SIG-M5 (cell line): ENCODE data around the gene ZNF407.

Experiments used
- DNase-seq: peaks from one replicate; lab custom pipeline; 2025; lab: John Stamatoyannopoulos, UW

ZNF407 gene

DNA sequence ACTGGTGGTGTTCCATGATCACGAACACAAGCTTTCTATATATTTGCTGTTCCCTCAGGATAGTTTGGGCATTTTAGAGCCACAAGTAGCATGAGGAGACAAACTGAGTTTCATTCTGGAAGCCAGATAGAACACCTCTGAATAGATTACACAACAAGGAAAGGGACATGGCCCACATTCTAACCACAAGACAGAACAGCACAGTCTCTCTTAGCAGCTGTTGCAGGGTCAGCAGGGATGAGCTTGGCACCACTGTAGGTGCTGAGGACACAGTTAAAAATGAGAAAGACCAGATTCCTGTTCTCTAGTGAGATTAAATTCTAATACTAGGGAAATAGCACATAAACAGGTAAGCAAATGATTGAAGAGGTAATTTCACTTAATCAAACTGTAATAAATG, 235.3 kb downstream of the ZNF407 start:
- DNase-seq: no peak

DNA sequence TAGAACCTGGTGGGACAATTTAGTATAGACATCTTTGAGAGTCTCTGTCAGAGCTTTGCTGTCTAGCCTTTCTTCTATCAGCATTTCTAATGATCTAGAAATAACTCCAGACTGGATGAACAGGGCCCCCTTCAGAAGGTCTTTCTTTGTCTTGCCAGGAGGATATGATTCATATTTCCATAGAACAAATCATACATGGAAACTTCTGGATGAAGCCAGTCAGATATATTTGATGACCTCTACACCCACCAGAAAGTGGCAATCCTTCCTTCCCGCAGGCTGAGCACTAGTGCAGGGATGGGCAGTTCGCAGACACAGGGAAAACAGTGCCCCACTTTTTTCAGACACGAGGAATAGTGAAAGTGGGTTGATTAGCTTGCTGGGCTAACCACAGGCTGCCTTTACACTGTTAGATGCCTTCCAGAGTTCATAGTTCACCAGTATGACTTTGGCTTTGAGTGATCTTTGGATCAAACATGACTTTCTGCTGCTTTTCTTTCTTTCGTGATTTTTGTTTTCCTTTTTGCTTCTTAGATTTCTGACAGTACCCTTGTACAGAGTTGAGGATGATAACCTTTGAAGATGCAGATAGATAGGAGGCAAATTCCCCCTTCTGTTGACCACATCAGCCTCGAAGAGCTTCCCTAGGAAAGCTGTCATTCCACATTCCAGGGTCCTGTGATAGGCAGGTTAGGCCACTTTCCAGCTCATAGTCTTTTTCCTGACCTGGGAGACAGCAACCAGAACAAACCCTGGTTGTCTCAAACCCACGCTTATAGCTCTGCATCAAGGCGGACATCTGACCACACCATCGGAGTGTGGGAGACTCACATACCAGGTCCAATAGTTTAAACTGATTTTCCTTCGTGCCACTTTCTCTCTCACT, 237.0 kb downstream of the ZNF407 start:
- DNase-seq: no peak

DNA sequence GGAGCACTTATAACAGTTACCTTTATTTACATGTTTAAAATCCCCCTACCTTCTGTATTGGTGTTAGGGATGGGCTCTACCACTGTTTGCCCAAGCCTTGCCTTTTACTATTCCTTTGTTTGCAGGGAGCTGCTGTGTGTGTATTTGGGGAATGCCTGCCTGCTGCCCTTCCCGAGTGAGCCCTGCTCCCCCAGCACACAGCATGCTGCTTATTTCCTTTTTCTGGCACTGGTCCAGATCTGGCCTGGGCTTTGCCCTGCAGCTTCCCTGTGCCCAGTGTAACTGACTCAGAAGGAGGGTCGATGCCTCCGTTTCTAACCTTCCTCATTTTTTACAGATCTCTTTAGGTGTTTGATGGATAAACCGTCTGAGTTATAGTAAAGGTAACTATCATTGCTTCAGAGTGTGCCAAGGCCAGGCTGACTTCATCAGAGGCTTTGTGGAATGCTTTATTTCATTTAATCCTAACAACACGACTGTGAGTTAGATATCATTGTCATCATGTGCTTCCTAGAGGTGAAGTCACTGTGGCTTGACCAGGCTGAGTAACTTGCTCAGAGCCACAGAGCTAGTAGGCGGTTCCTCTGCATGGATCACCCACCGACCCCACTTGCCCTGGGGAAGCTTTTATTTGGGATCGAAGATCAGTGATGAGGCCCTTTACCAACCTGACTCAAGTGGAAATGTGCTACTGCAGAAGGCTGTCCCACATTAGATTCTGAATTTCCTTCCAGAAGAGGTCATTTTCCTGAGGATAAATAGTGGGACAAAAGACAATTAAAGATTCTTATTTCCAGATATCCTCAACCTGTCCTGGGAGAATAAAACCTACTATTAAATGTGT, 238.8 kb downstream of the ZNF407 start:
- DNase-seq: no peak

DNA sequence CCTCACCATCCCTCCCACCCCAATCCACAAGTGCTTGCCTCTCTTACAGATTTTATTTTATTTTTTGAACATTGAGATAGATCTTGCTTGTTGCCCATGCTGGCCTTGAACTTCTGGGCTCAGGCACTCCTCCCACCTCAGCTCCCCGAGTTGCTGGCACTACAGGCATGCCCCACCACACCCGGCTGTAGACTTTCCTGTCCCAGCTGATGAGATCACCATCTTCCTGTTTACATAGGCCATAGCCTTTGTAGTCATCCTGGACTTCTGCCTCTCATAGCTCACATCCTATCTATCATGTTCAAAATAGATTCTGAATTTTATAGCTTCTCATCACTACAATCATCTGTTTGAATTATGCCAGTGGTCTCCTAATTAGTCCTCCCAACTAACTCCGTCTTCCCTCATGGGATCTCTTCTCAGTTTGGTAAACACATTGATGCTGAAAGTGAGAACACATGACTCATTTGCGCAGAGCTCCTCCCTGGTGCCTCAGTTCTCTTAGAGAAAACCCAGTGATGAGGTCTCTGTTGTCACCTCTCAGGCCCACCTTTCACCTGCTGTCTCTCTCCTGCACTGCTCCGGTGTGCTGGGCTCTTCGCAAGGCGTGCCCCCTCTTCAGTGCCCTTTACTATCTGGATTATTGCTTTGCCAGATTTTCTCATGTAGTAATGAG, 243.0 kb downstream of the ZNF407 start:
- no peak for DNase-seq

DNA sequence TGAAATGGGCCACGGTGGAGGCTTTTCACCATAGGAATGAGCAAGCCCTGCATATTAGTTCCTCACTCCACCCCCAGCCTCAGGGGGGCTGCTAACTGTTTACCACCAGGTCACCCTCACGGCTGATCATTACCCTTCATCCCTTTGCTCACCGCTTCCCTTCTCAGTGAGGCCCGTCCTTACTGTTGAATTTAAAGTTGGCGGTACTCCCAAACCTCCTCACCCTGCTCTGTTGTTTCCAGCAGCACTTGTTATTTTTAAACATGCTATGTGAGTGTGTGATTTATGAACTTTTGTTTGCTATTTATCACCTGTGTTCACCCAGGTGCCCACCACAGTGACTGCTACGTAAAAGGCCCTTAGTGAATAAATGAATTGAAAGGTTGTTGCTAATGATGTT, 243.6 kb downstream of the ZNF407 start:
- no peak for DNase-seq

DNA sequence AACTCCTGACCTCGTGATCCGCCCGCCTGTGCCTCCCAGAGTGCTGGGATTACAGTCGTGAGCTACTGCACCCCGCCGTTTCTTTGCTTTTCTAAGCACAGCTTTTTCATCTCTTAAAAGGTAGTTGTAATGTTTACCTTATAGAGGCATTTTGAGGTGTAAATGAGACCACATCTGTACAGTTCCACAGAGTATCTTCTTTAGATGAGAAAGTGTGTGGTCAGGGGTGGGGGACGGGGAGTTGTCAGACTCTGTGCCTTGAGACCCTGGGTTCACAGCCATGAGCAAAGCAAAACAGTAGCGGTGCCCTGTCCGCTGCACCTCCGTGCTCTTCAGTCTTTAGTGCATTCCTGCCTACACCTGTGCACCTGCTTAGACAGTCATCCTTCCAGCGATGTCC, 251.6 kb downstream of the ZNF407 start:
- DNase-seq: no peak

DNA sequence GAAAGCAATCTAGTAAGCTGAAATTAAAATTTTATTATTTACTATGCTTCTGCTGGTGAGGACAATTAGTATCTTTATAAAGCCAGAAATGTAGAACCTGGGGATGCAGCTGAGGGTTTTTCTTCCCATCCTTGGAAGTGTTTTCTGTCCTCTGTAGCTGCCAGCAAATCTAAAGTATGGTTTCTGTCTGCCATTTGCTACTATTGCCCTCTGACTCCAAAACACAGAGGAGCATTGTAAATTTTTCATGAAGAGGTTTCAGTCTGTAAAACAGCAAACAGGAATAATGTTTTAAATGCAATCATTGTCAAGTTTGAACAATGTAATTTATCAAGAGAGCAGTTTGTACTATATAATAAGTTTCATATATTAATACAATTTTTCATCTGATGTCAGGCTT, 258.8 kb downstream of the ZNF407 start:
- DNase-seq: no peak

DNA sequence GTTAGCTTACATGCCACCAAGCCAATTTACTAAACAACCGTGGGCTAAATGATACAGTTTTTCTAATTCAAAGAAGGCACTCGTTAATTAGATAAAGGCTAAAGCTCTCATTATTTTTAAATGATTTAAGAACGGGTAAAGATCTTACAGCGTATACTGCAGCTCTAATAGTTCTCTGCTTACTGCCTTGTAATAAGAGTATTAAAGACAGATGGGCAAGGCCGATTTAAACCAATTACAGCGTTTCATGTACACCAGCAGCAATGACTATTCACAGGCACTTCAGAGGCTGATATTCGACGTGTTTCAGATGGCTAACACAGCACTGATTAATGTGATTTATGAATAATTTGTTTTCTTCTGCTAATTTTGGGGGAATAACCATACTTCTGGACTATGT, 259.3 kb downstream of the ZNF407 start:
- DNase-seq: no peak

DNA sequence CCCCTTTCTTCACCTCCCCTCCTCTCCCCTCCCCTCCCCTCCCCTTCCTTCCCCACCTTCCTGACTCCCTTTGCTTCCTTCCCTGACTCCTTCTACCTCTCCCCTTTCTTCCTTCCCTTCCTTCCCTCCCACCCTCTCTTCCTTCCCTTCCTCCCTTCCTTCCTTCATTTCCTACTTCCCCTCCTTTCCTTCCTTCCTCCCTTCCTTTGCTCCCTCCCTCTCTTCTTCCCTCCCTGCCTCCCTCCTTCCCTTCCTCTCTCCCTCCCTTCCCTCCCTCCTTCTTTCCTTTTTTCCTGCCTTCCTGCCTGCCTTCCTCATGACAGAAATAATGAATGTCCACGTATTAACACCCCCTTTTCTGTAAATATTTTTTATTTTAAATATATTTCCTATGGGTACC, 260.2 kb downstream of the ZNF407 start:
- no peak for DNase-seq

DNA sequence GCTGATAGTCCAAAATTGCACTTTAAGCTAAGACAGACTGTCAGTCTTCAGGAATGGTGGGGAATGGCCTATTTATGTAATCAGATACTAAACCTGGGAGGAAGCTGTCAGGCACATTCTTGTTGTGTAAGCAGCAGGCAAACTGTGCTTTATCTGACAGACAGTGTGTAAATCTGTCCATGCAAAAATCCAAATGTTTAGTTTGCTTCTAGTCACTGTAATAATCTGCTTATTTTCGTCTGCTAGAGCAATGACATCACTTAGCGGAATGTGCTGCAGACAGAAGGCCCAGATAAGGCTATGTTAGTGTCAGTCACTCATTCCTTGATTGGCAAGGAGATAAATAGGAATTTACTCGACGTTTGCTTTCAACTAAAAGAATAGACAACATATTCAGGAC, 263.5 kb downstream of the ZNF407 start:
- no peak for DNase-seq

DNA sequence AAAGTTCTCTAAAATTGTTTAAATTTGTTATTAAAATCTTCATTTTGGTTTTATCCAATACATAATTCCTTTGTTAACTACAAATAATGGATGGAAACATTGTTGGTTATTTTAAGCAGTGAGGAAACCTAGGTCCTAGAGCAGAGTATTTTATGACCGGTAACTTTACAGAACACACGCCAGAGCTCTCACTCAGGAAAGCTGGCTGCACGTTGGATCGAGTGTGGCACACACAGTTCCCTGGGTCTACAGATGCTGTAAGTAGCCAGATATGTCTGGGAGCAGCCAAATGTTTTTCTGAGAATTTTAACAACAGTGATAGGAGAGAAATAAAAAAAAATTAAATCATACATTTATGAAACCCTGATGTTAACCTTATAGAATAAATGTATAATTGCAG, 264.4 kb downstream of the ZNF407 start:
- no peak for DNase-seq

DNA sequence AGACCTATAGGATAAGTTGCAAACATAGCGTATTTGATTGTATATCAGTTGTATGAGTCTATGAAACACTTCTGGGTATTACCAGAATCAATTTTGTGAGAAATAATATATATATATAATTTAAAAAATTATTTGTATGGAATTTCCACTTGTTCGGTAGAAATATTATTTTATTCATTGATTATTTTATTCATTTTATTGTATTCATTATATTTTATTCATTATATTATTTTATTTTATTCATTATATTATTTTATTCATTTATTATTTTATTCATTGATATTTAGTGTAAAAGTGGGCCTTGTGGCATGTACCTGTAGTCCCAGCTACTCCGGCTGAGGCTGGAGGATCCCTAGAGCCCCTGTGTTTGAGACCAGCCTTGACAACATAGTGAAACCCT, 268.9 kb downstream of the ZNF407 start:
- no peak for DNase-seq

DNA sequence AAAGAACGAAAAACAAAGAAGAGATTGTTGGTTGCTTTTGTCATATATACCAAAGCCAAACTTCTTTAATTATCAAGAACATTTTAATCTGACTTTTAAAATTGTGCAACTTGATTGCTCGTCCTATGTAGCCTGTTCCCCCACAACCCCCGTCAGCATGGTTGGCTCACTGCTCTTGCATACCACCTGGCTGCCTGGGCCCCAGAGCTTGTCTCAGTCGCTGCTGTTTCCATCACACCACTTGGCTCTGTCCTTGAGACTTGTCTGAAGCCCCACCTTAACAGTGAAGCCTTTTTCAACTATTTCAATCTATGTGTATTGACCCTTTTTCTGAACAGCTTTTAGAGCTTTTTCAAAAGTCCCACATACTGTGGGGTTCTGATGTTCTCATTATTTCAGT, 270.8 kb downstream of the ZNF407 start:
- DNase-seq: no peak

DNA sequence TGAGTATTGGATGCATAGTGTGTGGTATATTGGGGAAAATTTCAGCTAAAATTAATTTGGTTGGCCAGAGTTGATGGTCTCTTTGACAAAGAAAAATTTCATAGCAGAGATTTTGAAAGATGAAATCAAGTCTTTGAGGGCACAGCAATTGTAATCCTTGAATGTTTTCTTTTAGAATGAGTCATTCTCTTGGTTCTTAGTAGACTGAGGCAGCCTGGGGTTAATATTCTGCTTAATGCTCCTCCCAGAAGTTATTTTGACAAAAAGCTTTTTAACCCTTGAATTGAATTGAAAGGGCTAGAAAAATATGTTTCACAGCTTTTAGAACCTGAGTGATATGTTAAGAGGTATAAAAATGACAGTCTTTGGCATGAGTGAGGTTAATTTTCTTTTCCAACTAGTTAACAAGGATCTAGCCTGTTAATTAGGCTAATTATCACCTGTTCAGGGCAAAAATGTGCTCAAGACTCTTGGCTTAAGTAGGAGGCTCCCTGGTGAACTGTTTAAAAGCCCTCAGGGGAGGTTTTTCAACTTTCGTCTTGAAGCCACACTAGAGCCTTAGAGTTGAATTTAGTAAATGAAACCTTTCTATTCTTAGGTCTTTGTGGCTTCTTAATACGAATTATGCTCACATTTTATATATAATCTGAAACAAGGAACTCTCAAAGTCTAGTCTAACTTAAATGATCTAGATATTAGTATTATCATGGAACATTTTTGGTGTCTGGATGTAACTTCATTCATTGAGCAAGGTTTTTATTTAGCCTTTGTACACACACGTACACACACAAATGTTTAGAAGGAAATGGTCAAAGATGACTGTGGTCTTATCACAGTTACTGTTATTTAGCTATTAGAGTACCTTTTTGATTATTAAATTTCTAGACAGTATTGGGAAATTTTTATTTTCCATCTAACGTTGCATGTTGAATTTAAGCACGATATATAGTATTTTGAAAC, 272.5 kb downstream of the ZNF407 start:
- no peak for DNase-seq

DNA sequence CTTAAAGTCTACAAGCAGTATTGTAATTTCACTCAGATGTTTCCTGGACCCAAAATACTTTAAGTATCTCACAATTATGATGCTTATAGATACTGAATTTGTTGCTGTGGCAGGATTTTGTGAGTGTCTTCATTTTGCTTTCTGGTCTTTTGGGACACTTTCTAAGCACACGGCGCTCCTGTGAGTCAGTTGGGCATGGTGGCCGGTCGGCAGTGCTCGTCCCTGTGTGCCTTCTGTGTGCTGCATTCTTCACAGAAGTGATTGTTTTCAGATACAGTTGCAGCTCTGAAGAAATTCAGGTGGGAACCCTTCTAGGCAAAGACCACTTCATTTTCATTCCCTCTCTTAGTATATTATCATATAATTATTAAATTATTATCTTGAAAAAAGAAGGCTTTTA, 273.3 kb downstream of the ZNF407 start:
- no peak for DNase-seq

DNA sequence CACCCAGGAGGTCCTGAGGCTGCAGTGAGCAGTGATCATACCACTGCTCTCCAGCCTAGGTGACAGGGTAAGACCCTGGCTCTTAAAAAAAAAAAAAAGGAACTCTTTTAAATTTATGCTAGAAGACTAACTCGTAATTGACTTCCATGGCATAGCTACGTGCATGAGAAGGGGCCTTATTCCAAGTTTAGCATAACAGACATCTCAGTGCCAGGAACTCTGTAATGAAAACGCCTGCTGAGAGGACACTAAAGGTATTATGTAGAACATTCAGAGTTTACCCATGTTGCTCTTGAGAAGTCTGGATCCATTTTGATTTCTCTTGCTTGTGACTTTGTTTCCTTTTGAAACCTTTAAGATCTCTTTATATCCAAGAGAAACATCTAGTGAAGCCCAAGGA, 276.0 kb downstream of the ZNF407 start:
- DNase-seq: no peak

DNA sequence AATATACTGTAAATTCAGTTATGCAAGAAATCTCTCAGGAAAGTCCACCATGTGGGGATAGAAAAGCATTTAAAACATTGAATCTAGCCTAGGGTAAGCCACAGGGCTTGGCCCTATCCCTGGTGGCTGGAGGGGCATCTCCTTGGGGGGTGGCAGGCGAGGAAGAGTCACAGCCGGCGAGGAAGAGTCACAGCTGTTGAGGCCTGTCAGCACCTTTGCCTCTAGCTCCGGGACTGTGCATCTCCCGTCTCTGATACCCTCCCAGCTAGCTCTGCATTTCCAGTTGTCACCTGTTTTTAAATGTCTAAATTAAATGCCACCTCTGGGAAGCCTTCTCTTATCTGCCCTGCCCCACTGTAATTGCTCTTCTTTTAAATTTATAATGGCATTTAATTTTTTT, 276.7 kb downstream of the ZNF407 start:
- DNase-seq: no peak

DNA sequence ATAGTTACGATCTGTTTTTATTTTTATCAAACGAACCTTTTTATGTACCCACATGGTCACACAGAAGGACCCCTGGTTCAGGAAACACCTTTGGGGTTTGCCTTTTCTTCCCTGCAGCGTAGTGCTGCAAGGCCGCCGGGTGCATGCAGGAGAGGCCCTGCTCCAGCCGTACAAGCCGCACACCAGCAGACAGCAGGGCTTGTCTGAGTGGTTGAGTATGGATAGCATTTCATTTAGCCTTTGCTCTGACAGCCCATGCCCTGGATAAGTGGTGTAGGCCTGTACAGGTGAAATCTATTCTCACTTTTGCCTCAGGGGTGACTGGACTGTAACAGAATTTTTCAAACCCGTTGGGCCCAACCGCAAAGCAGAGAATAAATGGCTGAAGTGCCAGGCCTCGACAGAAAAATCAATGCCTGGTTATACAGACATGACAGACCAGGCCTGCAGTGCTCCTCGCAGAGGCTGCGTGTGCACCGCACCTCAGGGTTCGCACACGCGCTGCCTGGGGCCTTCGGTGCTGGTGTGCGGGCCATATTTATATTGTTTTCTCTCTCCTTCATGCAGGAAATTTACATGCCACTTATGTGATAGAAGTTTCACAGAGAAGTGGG, 279.1 kb downstream of the ZNF407 start:
- no peak for DNase-seq

DNA sequence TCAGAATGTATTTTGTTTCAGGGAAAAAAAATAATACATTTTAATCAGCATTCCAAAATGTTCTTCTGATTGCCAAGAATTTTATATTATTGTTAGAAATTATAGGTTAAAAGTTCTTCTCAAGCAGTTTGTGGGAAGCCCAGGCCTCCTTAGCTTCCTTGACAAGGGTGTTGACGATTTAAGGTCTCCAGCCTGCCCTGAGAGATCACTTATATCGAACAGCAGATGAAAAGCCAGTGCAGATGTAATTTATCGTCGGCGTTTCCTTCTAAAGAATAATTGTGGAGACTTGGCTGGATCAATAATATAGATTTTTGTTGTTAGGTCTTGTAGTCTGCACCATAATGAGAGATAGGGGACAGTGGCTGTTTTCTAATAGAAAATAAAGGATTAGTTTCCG, 280.6 kb downstream of the ZNF407 start:
- DNase-seq: no peak

DNA sequence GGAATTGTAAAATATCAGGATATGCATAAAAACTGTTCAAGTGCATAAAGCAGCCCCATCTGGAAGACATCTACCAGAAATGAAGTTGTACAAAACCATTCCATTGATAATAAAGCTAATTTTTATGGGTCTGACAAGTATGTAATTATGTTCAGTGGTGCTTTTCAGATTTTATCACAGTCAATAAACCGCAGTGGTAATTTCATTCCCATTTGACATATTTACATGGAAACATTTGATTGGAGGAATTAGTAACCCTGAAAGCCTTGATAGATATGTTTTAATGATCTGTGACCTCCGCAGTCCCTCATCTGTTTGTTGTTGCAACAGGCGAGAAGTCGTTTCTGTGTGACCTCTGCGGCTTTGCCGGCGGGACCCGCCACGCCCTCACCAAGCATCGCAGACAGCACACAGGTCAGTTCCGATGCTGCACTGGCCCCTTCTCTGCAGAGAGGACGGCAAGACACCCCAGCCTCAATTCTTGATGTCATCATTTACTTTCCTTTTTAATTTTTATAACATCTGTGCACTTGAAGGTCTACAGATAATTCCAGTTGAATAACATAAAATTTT, 283.1 kb downstream of the ZNF407 start:
- no peak for DNase-seq
